Testis (tissue), 2 donors: ENCODE results near the gene SPATA6L.

ENCODE experiments used
- POLR2A ChIP-seq: fragments of 450-650 bp; IDR thresholded peaks from one replicate; pipeline ENCODE4 v1.6.1; 2017; ENCODE audit warnings: antibody characterized with exemption, mild to moderate bottlenecking, moderate library complexity
- TF ChIP-seq, protein P1 (sequence below), 3 experiments: fragments of 450-650 bp in 2 of 3; fragments of 200-600 bp in 1 of 3; sonication (generic) in 1 of 3; IDR thresholded peaks; one replicate each; pipeline ENCODE4 v1.5.1; 2016 to 2019; ENCODE audit warnings: antibody characterized with exemption in 3 of 3, mild to moderate bottlenecking in 2 of 3, moderate library complexity in 1 of 3

DNA sequence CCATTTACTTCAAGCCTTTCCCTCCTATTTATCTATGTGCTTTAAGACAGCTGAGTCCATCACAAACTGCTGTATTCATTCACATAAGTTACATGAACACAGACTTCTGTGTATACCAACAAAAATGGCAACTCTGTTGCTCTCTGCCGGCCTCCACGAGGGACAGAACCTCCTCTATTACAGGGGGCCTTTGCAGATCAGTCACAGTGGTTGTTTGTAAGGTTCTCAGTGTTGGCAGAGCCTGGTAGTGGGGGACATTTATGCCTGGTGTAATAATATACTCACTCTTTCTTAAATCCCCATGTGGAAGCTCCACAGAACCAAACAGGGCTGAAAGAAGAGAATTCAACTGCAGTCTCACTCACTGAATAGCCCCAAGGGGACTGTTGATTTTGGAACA lies 99.5 kb downstream of the SPATA6L start:
- no peak for TF ChIP-seq POLR2A
- TF ChIP-seq, protein P1, sequence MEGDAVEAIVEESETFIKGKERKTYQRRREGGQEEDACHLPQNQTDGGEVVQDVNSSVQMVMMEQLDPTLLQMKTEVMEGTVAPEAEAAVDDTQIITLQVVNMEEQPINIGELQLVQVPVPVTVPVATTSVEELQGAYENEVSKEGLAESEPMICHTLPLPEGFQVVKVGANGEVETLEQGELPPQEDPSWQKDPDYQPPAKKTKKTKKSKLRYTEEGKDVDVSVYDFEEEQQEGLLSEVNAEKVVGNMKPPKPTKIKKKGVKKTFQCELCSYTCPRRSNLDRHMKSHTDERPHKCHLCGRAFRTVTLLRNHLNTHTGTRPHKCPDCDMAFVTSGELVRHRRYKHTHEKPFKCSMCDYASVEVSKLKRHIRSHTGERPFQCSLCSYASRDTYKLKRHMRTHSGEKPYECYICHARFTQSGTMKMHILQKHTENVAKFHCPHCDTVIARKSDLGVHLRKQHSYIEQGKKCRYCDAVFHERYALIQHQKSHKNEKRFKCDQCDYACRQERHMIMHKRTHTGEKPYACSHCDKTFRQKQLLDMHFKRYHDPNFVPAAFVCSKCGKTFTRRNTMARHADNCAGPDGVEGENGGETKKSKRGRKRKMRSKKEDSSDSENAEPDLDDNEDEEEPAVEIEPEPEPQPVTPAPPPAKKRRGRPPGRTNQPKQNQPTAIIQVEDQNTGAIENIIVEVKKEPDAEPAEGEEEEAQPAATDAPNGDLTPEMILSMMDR (IDR thresholded peaks at IDR 0.05): no peak
